Endothelial cell of umbilical vein (primary cell): ENCODE data around the gene ASB13. TPM values are rescaled to one million over a fixed set of nuclear protein-coding genes. Genes with fewer than 3 reads are reported as not detected.

ENCODE experiments used
- BruUV-seq: library from RNA; stranded (reverse); fragments of 400-500 nt; replicated peaks from 2 replicates; lab custom pipeline; 2021; lab: Mats Ljungman, UMichigan
- CTCF ChIA-PET: fragments of 300-600, 350-600 bp; sonication (Branson Sonifier 250); formaldehyde crosslinking; loops from one replicate; lab custom pipeline; 2021; ENCODE audit warnings: antibody characterized with exemption, inconsistent platforms; lab: Charles Lee
- POLR2A ChIA-PET: fragments of 300-600, 350-600 bp; sonication (Branson Sonifier 250); formaldehyde crosslinking; loops from one replicate; lab custom pipeline; 2021; ENCODE audit warnings: antibody characterized with exemption, inconsistent platforms; lab: Charles Lee
- DNase-seq: peaks from one replicate; pipeline ENCODE4 v3.0.0-alpha.2; 2011; ENCODE audit warnings: low read depth, low spot score
- FAIRE-seq: peaks from 2 replicates; lab custom pipeline; 2011; peaks lifted over from hg19 to GRCh38; lab: Jason Lieb, UNC
- H2AFZ ChIP-seq: 2 replicates; pipeline ENCODE4 v1.6.0; 2012; ENCODE audit warnings: low read depth, low read length, control low read depth, inconsistent platforms
- H3K27ac ChIP-seq: 2 replicates; pipeline ENCODE4 v1.5.1; 2011; ENCODE audit warnings: low read depth, mild to moderate bottlenecking, control low read depth, low read length, moderate library complexity; ENCODE audit not compliant: insufficient read depth
- H3K27me3 ChIP-seq, 2 experiments: 2 replicates each; pipeline versions ENCODE4 v1.6.0 to v1.6.1; 2011; ENCODE audit warnings: low read length in 2 of 2, mixed read lengths in 1 of 2; ENCODE audit not compliant: control insufficient read depth in 2 of 2, insufficient read depth in 2 of 2
- H3K36me3 ChIP-seq, 2 experiments: 2 replicates in 1 of 2; 3 replicates in 1 of 2; pipeline ENCODE4 v1.5.1; 2011; ENCODE audit warnings: low read length in 2 of 2, mild to moderate bottlenecking in 1 of 2, moderate library complexity in 1 of 2; ENCODE audit not compliant: control insufficient read depth in 2 of 2, insufficient read depth in 2 of 2; ENCODE audit errors: extremely low read depth in 1 of 2
- H3K4me1 ChIP-seq: 3 replicates; pipeline ENCODE4 v1.5.1; 2011; ENCODE audit warnings: mild to moderate bottlenecking, low read length; ENCODE audit not compliant: control insufficient read depth, insufficient read depth; ENCODE audit errors: extremely low read depth
- H3K4me2 ChIP-seq: 2 replicates; pipeline ENCODE4 v1.6.1; 2011; ENCODE audit warnings: low read length, control low read depth, mixed read lengths; ENCODE audit not compliant: insufficient read depth
- H3K4me3 ChIP-seq, 3 experiments: fragments of 200-600 bp in 1 of 3; sonication (generic), shearing (Covaris generic) in 1 of 3; replicated peaks in 1 of 3; 2 replicates each; pipeline ENCODE4 v1.5.1; 2011 to 2016; ENCODE audit warnings: control low read depth in 3 of 3, low read length in 3 of 3, mild to moderate bottlenecking in 2 of 3, inconsistent platforms in 1 of 3, low read depth in 1 of 3, moderate library complexity in 1 of 3; ENCODE audit not compliant: insufficient read depth in 1 of 3
- H3K79me2 ChIP-seq: 2 replicates; pipeline ENCODE4 v1.6.0; 2012; ENCODE audit warnings: low read length, inconsistent platforms; ENCODE audit not compliant: control insufficient read depth, insufficient read depth
- H3K9ac ChIP-seq: replicated peaks from 2 replicates; pipeline ENCODE3; 2011; ENCODE audit warnings: low read length, control low read depth; ENCODE audit not compliant: insufficient read depth; ENCODE audit errors: extremely low read depth
- H3K9me1 ChIP-seq: replicated peaks from 3 replicates; pipeline ENCODE4 v1.6.0; 2011; ENCODE audit warnings: mild to moderate bottlenecking, low read length; ENCODE audit not compliant: control insufficient read depth, insufficient read depth; ENCODE audit errors: extremely low read depth
- H3K9me3 ChIP-seq: replicated peaks from 2 replicates; pipeline ENCODE4 v1.5.1; 2012; ENCODE audit warnings: low read length, inconsistent platforms; ENCODE audit not compliant: control insufficient read depth, insufficient read depth
- H4K20me1 ChIP-seq: replicated peaks from 2 replicates; pipeline ENCODE3; 2011; ENCODE audit warnings: mild to moderate bottlenecking, low read length; ENCODE audit not compliant: control insufficient read depth, insufficient read depth; ENCODE audit errors: extremely low read depth
- EZH2 ChIP-seq: IDR thresholded peaks from 2 replicates; pipeline ENCODE4 v1.6.1; 2012; ENCODE audit warnings: borderline replicate concordance, low read depth, mild to moderate bottlenecking, moderate library complexity, low read length, inconsistent platforms; ENCODE audit not compliant: severe bottlenecking
- FOS ChIP-seq: IDR thresholded peaks from 2 replicates; pipeline ENCODE4 v1.6.1; 2011; ENCODE audit warnings: mild to moderate bottlenecking, low read length, moderate library complexity, borderline replicate concordance; ENCODE audit not compliant: insufficient read depth
- JUN ChIP-seq: IDR thresholded peaks from 2 replicates; pipeline ENCODE4 v1.6.1; 2011; ENCODE audit warnings: borderline replicate concordance, low read depth; ENCODE audit not compliant: insufficient read length, insufficient read depth
- MAX ChIP-seq: IDR thresholded peaks from 2 replicates; pipeline ENCODE4 v1.6.1; 2011; ENCODE audit not compliant: insufficient read depth, insufficient read length
- MYC ChIP-seq: IDR thresholded peaks from one replicate; pipeline ENCODE4 v1.6.1; 2011; ENCODE audit warnings: mild to moderate bottlenecking, low read depth, low read length
- POLR2AphosphoS5 ChIP-seq: IDR thresholded peaks from 2 replicates; pipeline ENCODE4 v1.6.1; 2012; ENCODE audit warnings: low read depth, mild to moderate bottlenecking, control low read depth, low read length, moderate library complexity; ENCODE audit not compliant: insufficient read depth
- dilution Hi-C: fragments of 300-500 bp; cut with MboI; formaldehyde crosslinking; loops from one replicate; pipeline ENCODE4 v1.15.0; 2019; ENCODE audit warnings: low sequenced_read_pairs; ENCODE audit not compliant: extremely low pct_ligation_motif_present
- intact Hi-C: fragments of 100-400 bp; cut with micrococcal nuclease; formaldehyde crosslinking; loops from one replicate; pipeline ENCODE4 v1.10.0; 2022
- polyA plus RNA-seq, 4 experiments: library from polyadenylated mRNA; depleted of rRNA in 3 of 4; stranded (reverse) in 3 of 4; unstranded in 1 of 4; fragments of >200 nt; gene quantifications; 2 replicates each; pipeline versions ENCODE4 v1.2.1 to v1.2.3, GENCODE V29; 2011 to 2012; ENCODE audit warnings: missing spikeins in 1 of 4
- total RNA-seq: library from RNA; stranded (reverse); gene quantifications from 2 replicates; pipeline ENCODE4 v1.2.3, GENCODE V29; 2021

Gene ASB13
- total and polyA plus RNA-seq, 2 donors (not counting 3 experiments of a cell fraction or from before 2014, with no cell fraction given), result 6.3 to 7.3 TPM

DNA sequence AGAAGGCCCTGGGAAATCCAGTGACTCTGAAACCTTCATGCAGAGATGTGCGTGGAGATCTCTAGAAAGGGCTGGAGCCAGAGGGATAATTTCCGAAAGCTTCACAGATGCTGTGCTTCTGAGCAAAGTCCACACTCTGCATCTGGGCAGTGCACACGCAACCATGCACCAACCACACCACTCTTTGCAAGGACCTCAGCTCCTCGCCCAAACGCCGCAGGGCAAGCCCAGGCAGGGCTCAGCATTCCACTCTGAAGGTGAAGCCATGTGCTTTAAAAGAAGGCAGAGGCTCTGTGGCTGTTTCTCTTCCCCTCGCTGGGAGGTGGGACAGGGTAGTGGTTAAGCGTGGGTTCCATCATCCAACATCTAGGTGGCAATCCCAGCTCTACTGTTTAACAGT is 48.4 kb downstream of the ASB13 start:
- no peaks in the 10 kb centered on the region for H4K20me1 ChIP-seq
- ChIA-PET POLR2A (no interaction called here), CTCF (interaction anchor here (1.2 to 2.0 kb wide), 2 partner anchors 155 to 184 kb away, joined by 3 to 8 read pairs; no protein-coding TSS in a partner anchor)
- H3K36me3 ChIP-seq, result no peaks in the 10 kb centered on the region
- dilution Hi-C loops, result no loop called here
- intact Hi-C loops, result no loop called here
- no peak overlapping the region for H3K4me3 ChIP-seq
- no TSS peak for BruUV-seq
- H3K27me3 ChIP-seq, result no peaks in the 10 kb centered on the region
- FAIRE-seq (no peak), DNase-seq (no peak)
- H3K27ac ChIP-seq, result no peak overlapping the region
- H3K9ac ChIP-seq, result no peak overlapping the region
- H3K79me2 ChIP-seq, result no peaks in the 10 kb centered on the region
- no peaks in the 10 kb centered on the region for H3K4me1 ChIP-seq
- no peak overlapping the region for H3K4me2 ChIP-seq
- no peaks in the 10 kb centered on the region for H3K9me3 ChIP-seq
- H3K9me1 ChIP-seq, result no peaks in the 10 kb centered on the region
- H2AFZ ChIP-seq, result no peak overlapping the region
- no peak for TF ChIP-seq MAX
- no peak for TF ChIP-seq JUN
- TF ChIP-seq MYC, result no peak
- TF ChIP-seq POLR2AphosphoS5, result no peak

DNA sequence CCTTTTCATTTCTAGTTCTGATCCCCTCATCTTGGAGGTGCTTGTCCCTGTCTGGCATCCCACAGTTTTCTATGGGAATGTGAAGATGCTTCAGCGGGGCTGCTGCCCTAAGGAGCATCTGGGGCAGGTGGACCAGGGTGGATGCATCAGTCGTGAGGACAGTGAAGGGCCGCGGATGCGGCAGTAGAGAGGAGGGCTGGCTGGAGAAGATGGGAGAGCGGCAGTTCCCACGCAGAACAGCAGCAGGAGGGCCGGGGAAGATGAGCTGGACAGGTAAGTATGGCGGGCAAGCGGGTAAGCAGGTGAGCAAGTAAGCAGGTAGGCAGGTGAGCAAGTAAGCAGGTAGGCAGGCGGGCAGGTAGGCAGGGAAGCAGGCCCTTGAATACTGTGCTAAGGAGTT is 48.9 kb downstream of the ASB13 start:
- FAIRE-seq (no peak), DNase-seq (no peak)
- no peaks in the 10 kb centered on the region for H3K27me3 ChIP-seq
- no peak overlapping the region for H3K4me2 ChIP-seq
- ChIA-PET POLR2A (no interaction called here), CTCF (interaction anchor here (1.2 kb wide), 1 partner anchor 155 kb away, joined by 3 read pairs; no protein-coding TSS in a partner anchor)
- no peak overlapping the region for H3K9ac ChIP-seq
- intact Hi-C loops, result no loop called here
- no peaks in the 10 kb centered on the region for H4K20me1 ChIP-seq
- H3K4me3 ChIP-seq, result no peak overlapping the region
- no peak overlapping the region for H3K27ac ChIP-seq
- H3K9me1 ChIP-seq, result no peaks in the 10 kb centered on the region
- TF ChIP-seq EZH2 (no peak), POLR2AphosphoS5 (no peak), JUN (no peak), FOS (no peak), MAX (no peak), MYC (no peak)
- no peaks in the 10 kb centered on the region for H3K4me1 ChIP-seq
- dilution Hi-C loops, result no loop called here
- H3K36me3 ChIP-seq, result no peaks in the 10 kb centered on the region
- BruUV-seq, result no TSS peak
- no peaks in the 10 kb centered on the region for H3K9me3 ChIP-seq
- H2AFZ ChIP-seq, result no peak overlapping the region
- no peaks in the 10 kb centered on the region for H3K79me2 ChIP-seq
